Measurements from ENCODE around the gene MED10.

The MED10 gene

DNA sequence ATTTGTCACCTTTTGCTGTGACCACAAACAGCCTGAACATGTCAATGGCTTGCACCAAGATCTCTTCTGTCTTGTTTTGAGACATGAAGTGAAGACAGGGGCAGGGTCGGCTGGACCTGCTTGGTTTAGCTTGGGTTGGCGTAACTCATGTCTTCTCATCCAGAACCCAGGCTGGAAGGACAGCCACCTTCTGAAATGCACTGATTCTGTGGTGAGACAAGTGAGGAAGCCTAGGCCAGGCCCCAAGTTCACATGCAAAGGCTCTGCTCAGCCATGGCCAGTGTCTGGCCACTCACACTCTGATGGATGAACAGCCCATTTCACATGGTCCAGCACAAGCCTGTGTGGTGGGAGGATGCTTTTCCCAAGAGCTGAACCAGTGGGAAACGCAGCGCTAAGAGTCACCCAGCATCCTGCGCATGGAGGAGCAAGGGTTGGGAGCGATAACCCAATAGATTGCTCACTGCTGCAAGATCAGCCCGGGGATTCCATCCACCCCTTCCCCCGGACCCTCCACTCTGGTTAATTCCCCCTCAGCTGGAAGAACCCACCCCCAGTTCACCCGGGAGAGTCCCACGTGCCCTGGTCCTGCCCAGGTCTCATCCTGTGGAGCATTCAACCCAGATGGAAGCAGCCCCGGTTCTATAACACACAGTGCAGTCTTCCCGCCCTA, 16.2 kb upstream of the MED10 start:
- WGBS (ENCODE audit: extremely low coverage, insufficient coverage, low lambda C conversion rate): no CpG with 5 or more reads among the region's 12 CpGs
- H2BK5ac ChIP-seq (ENCODE audit: low read length): no peak overlapping the region
- no peaks in the 10 kb centered on the region for H3K79me2 ChIP-seq (ENCODE audit: control insufficient read depth, insufficient read depth, low read length)
- no peak overlapping the region for H4K5ac ChIP-seq (ENCODE audit: low read length)
- no peak overlapping the region for H3K18ac ChIP-seq (ENCODE audit: low read length)
- no peak overlapping the region for H3K4me2 ChIP-seq (ENCODE audit: low read length)
- no peaks in the 10 kb centered on the region for H3K36me3 ChIP-seq (ENCODE audit: control insufficient read depth, insufficient read depth, low read length)
- H3K4me1 ChIP-seq (ENCODE audit: control insufficient read depth, low read depth, low read length): no peaks in the 10 kb centered on the region
- H3K9ac ChIP-seq (ENCODE audit: low read length): no peak overlapping the region
- no peak for DNase-seq
- H2AK5ac ChIP-seq (ENCODE audit: low read length): no peak overlapping the region
- H3K27me3 ChIP-seq (ENCODE audit: insufficient read depth, low read length, poor library complexity): no peaks in the 10 kb centered on the region
- H3K56ac ChIP-seq (ENCODE audit: low read length): no peak overlapping the region
- no peaks in the 10 kb centered on the region for H3K79me1 ChIP-seq (ENCODE audit: low read length)
- H3K27ac ChIP-seq (ENCODE audit: low read depth, low read length): no peak overlapping the region
- H3K4ac ChIP-seq (ENCODE audit: low read depth, low read length): no peak overlapping the region
- H3K23ac ChIP-seq (ENCODE audit: low read length): no peak overlapping the region
- H4K8ac ChIP-seq (ENCODE audit: low read depth, low read length): no peak overlapping the region
- no peak overlapping the region for H2BK120ac ChIP-seq (ENCODE audit: low read depth, low read length)
- no peak overlapping the region for H3K4me3 ChIP-seq (ENCODE audit: low read length)
- no peak overlapping the region for H2BK15ac ChIP-seq (replicated peaks; ENCODE audit: low read depth)

DNA sequence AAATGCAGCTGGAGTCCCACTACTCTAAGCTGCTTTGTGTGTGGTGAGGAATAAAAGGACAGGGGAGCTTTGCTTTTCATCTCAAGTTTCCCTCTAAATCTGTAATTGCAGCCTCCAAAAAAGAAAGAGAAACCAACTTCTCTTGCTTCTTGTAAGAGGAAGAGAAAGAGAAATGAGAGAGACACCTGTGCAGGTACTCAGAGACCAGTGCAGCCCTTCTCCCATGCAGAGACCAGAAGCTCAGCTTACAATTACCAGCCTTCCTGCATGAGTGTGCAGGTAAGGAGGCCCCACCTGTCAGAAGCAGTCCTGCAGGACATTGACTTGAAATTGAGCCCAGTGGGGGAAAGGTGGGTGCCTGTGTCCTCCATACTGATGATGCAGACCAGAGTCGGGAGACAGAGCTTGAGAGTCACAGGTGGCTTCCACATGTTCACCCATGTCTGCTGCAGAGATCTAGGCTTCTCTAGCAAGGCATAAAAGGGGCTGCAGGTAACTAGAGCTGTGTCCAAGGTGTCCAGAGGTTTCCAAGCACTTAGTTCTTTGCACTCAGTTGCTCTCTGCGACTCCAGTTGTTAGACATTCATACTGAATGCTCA, 15.3 kb upstream of the MED10 start:
- Histone ChIP-seq H3K27me3 (ENCODE audit: insufficient read depth, low read length, poor library complexity) (no peaks in the 10 kb centered on the region), H3K4me3 (ENCODE audit: low read length) (no peak overlapping the region), H3K79me2 (ENCODE audit: control insufficient read depth, insufficient read depth, low read length) (no peaks in the 10 kb centered on the region), H3K27ac (ENCODE audit: low read depth, low read length) (no peak overlapping the region), H3K4me2 (ENCODE audit: low read length) (no peak overlapping the region), H3K9ac (ENCODE audit: low read length) (no peak overlapping the region), H3K36me3 (ENCODE audit: control insufficient read depth, insufficient read depth, low read length) (no peaks in the 10 kb centered on the region), H3K4me1 (ENCODE audit: control insufficient read depth, low read depth, low read length) (no peaks in the 10 kb centered on the region), H2AK5ac (ENCODE audit: low read length) (no peak overlapping the region), H3K56ac (ENCODE audit: low read length) (no peak overlapping the region), H3K18ac (ENCODE audit: low read length) (no peak overlapping the region), H3K23ac (ENCODE audit: low read length) (no peak overlapping the region), H2BK5ac (ENCODE audit: low read length) (no peak overlapping the region), H4K8ac (ENCODE audit: low read depth, low read length) (no peak overlapping the region), H3K4ac (ENCODE audit: low read depth, low read length) (no peak overlapping the region), H2BK15ac (replicated peaks; ENCODE audit: low read depth) (no peak overlapping the region), H4K5ac (ENCODE audit: low read length) (no peak overlapping the region), H3K79me1 (ENCODE audit: low read length) (no peaks in the 10 kb centered on the region), H2BK120ac (ENCODE audit: low read depth, low read length) (no peak overlapping the region)
- WGBS (ENCODE audit: extremely low coverage, insufficient coverage, low lambda C conversion rate): no CpG with 5 or more reads among the region's 2 CpGs
- no peak for DNase-seq

DNA sequence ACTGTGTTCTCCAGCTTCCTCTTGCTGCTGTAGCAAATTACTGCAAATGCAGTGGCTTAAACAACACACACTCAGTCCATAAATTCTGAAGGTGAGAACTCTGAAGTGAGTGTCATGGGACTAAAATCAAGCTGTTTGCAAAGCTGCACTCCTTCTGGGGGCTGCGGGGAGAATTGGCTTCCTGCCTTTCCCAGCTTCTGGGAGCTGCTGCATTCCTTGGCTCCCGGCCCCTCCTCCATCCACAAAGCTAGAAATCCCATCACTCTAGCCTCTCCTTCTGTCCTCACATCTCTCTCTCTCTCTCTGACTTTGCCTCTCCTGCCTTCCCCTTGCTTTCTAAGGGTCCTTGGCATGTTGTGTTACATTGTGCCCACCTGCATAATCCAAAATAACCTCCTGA, 14.2 kb upstream of the MED10 start:
- Histone ChIP-seq H3K4ac (ENCODE audit: low read depth, low read length) (no peak overlapping the region), H3K79me2 (ENCODE audit: control insufficient read depth, insufficient read depth, low read length) (no peaks in the 10 kb centered on the region), H3K4me2 (ENCODE audit: low read length) (no peak overlapping the region), H3K36me3 (ENCODE audit: control insufficient read depth, insufficient read depth, low read length) (no peaks in the 10 kb centered on the region), H4K8ac (ENCODE audit: low read depth, low read length) (no peak overlapping the region), H4K5ac (ENCODE audit: low read length) (no peak overlapping the region), H2AK5ac (ENCODE audit: low read length) (no peak overlapping the region), H3K4me3 (ENCODE audit: low read length) (no peak overlapping the region), H2BK5ac (ENCODE audit: low read length) (no peak overlapping the region), H3K18ac (ENCODE audit: low read length) (no peak overlapping the region), H2BK120ac (ENCODE audit: low read depth, low read length) (no peak overlapping the region), H3K27me3 (ENCODE audit: insufficient read depth, low read length, poor library complexity) (no peaks in the 10 kb centered on the region), H3K9ac (ENCODE audit: low read length) (no peak overlapping the region), H3K56ac (ENCODE audit: low read length) (no peak overlapping the region), H3K27ac (ENCODE audit: low read depth, low read length) (no peak overlapping the region), H3K23ac (ENCODE audit: low read length) (no peak overlapping the region), H3K4me1 (ENCODE audit: control insufficient read depth, low read depth, low read length) (no peaks in the 10 kb centered on the region), H3K79me1 (ENCODE audit: low read length) (no peaks in the 10 kb centered on the region), H2BK15ac (replicated peaks; ENCODE audit: low read depth) (no peak overlapping the region)
- WGBS (ENCODE audit: extremely low coverage, insufficient coverage, low lambda C conversion rate): no CpG with 5 or more reads among the region's 2 CpGs
- DNase-seq: no peak

- no peak for DNase-seq
Observed at GRCh38 chr5:6391151-6391550, 12.8 kb upstream of the MED10 start.

DNA sequence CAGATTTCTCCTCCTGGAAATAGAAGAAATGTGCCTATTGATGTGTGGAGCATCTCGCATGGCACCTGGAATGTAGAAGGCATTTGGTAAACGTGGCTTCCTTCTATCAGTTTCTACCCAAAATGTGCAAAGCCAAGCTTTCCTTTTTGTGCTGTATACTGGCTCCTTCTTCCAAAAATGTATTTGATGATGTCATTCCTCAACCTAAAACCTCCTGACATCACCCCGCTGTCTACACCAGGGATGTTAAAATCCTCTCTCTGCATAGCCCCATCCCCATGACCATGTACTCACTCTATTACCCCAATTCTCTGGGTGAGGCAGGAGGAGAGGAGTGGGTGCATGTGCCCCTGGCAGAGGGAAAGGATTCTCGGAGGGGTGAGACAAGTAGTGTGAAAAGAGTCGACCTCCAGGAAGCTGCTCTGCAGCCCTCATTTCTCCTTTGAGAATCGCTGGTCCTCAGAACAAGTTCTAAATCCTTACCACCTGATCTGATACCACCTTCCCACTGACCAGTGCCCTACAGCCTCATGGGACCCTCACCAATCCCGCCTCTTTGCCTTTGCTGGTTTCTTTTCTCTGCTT, 11.7 kb upstream of the MED10 start:
- H3K79me1 ChIP-seq (ENCODE audit: low read length): no peaks in the 10 kb centered on the region
- no peak overlapping the region for H2BK15ac ChIP-seq (replicated peaks; ENCODE audit: low read depth)
- H2BK5ac ChIP-seq (ENCODE audit: low read length): no peak overlapping the region
- no peak overlapping the region for H3K9ac ChIP-seq (ENCODE audit: low read length)
- DNase-seq: no peak
- H3K18ac ChIP-seq (ENCODE audit: low read length): no peak overlapping the region
- H2BK120ac ChIP-seq (ENCODE audit: low read depth, low read length): no peak overlapping the region
- no peak overlapping the region for H3K4me3 ChIP-seq (ENCODE audit: low read length)
- no peaks in the 10 kb centered on the region for H3K79me2 ChIP-seq (ENCODE audit: control insufficient read depth, insufficient read depth, low read length)
- H4K8ac ChIP-seq (ENCODE audit: low read depth, low read length): no peak overlapping the region
- no peak overlapping the region for H3K23ac ChIP-seq (ENCODE audit: low read length)
- WGBS (ENCODE audit: extremely low coverage, insufficient coverage, low lambda C conversion rate): no CpG with 5 or more reads among the region's 7 CpGs
- no peaks in the 10 kb centered on the region for H3K36me3 ChIP-seq (ENCODE audit: control insufficient read depth, insufficient read depth, low read length)
- H3K27ac ChIP-seq (ENCODE audit: low read depth, low read length): no peak overlapping the region
- H3K4me2 ChIP-seq (ENCODE audit: low read length): no peak overlapping the region
- no peak overlapping the region for H3K56ac ChIP-seq (ENCODE audit: low read length)
- H2AK5ac ChIP-seq (ENCODE audit: low read length): no peak overlapping the region
- no peak overlapping the region for H4K5ac ChIP-seq (ENCODE audit: low read length)
- H3K4ac ChIP-seq (ENCODE audit: low read depth, low read length): no peak overlapping the region
- H3K4me1 ChIP-seq (ENCODE audit: control insufficient read depth, low read depth, low read length): no peaks in the 10 kb centered on the region
- H3K27me3 ChIP-seq (ENCODE audit: insufficient read depth, low read length, poor library complexity): no peaks in the 10 kb centered on the region

More at GRCh38 chr5:6391151-6391550, 12.8 kb upstream of the MED10 start:
- no peak overlapping the region for H3K4me2 ChIP-seq (ENCODE audit: low read length)
- H2BK120ac ChIP-seq (ENCODE audit: low read depth, low read length): no peak overlapping the region
- no peak overlapping the region for H4K5ac ChIP-seq (ENCODE audit: low read length)
- no peak overlapping the region for H3K9ac ChIP-seq (ENCODE audit: low read length)
- no peak overlapping the region for H4K8ac ChIP-seq (ENCODE audit: low read depth, low read length)
- H2BK15ac ChIP-seq (replicated peaks; ENCODE audit: low read depth): no peak overlapping the region
- no peaks in the 10 kb centered on the region for H3K36me3 ChIP-seq (ENCODE audit: control insufficient read depth, insufficient read depth, low read length)
- no peaks in the 10 kb centered on the region for H3K4me1 ChIP-seq (ENCODE audit: control insufficient read depth, low read depth, low read length)
- H3K4me3 ChIP-seq (ENCODE audit: low read length): no peak overlapping the region
- H3K27me3 ChIP-seq (ENCODE audit: insufficient read depth, low read length, poor library complexity): no peaks in the 10 kb centered on the region
- no peak overlapping the region for H3K23ac ChIP-seq (ENCODE audit: low read length)
- no CpG with 5 or more reads among the region's 4 CpGs for WGBS (ENCODE audit: extremely low coverage, insufficient coverage, low lambda C conversion rate)
- H3K27ac ChIP-seq (ENCODE audit: low read depth, low read length): no peak overlapping the region
- no peaks in the 10 kb centered on the region for H3K79me1 ChIP-seq (ENCODE audit: low read length)
- no peak overlapping the region for H3K4ac ChIP-seq (ENCODE audit: low read depth, low read length)
- H2BK5ac ChIP-seq (ENCODE audit: low read length): no peak overlapping the region
- no peak overlapping the region for H3K18ac ChIP-seq (ENCODE audit: low read length)
- H3K56ac ChIP-seq (ENCODE audit: low read length): no peak overlapping the region
- no peak overlapping the region for H2AK5ac ChIP-seq (ENCODE audit: low read length)
- no peaks in the 10 kb centered on the region for H3K79me2 ChIP-seq (ENCODE audit: control insufficient read depth, insufficient read depth, low read length)
